ENCODE results near the gene DNAH1.

DNA sequence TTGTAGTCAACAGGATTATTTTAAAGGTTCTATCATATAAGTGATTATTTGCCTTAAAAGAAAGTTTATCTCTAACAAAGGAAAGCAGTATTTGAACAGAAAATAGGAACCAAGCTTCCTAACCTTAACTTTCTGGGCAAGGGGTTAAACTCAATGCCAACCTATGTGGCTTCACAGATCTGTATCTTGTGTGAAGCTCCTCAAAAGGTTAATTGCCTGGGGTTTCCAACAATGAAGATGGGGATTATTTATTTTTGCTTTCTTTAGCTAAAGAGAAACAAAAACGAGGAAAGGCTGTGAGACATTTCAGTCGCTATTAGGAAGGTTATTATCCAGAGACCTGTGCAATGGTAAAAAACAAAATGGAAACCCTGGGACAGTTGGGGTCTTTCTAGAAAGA is 36.5 kb upstream of the DNAH1 start:
- TF ChIP-seq, protein P1, sequence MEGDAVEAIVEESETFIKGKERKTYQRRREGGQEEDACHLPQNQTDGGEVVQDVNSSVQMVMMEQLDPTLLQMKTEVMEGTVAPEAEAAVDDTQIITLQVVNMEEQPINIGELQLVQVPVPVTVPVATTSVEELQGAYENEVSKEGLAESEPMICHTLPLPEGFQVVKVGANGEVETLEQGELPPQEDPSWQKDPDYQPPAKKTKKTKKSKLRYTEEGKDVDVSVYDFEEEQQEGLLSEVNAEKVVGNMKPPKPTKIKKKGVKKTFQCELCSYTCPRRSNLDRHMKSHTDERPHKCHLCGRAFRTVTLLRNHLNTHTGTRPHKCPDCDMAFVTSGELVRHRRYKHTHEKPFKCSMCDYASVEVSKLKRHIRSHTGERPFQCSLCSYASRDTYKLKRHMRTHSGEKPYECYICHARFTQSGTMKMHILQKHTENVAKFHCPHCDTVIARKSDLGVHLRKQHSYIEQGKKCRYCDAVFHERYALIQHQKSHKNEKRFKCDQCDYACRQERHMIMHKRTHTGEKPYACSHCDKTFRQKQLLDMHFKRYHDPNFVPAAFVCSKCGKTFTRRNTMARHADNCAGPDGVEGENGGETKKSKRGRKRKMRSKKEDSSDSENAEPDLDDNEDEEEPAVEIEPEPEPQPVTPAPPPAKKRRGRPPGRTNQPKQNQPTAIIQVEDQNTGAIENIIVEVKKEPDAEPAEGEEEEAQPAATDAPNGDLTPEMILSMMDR (IDR thresholded peaks at IDR 0.05): no peak
- no peak for TF ChIP-seq POLR2A (IDR thresholded peaks at IDR 0.05)

All from testis (tissue), 2 donors.